Cardiac fibroblast (primary cell): Measurements from ENCODE around the gene RSPO3.

Experiments
- DNase-seq, 2 donors: peaks; one replicate each; pipeline versions ENCODE4 v3.0.0 to v3.0.0-alpha.2; 2010; ENCODE audit warnings: low read depth in 2 of 2
- H3K4me3 ChIP-seq, 2 donors: replicated peaks in 1 of 2; 1 replicate in 1 of 2; 2 replicates in 1 of 2; pipeline ENCODE4 v1.5.1; 2011; ENCODE audit warnings: low read depth in 2 of 2, low read length in 2 of 2, mild to moderate bottlenecking in 2 of 2, moderate library complexity in 1 of 2
- TF ChIP-seq, protein P1 (sequence below): IDR thresholded peaks from one replicate; pipeline ENCODE4 v1.5.1; 2011; ENCODE audit warnings: low read depth, mild to moderate bottlenecking, low read length, inconsistent platforms

The RSPO3 gene

DNA sequence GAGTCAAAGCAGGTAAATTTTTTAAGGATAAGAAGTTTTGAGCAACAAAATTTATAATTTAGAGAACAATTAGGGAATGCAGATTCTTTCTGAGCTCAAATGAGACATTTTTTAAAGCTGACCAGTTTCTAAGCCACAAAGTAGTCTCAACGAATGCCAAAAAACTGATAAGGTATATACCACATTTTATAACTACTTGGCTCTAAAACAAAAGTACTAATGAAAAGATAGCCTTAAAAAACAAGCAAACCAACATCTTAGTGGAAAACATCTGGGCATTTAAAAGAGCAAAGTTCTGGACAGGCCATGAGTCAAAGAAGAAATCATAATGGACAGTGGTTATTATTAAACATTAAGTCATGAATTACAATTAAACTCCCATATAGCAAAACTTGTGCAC, 125.0 kb downstream of the RSPO3 start:
- DNase-seq = peak; percentile 4 to 54
- H3K4me3 ChIP-seq = no peak overlapping the region
- TF ChIP-seq, protein P1, sequence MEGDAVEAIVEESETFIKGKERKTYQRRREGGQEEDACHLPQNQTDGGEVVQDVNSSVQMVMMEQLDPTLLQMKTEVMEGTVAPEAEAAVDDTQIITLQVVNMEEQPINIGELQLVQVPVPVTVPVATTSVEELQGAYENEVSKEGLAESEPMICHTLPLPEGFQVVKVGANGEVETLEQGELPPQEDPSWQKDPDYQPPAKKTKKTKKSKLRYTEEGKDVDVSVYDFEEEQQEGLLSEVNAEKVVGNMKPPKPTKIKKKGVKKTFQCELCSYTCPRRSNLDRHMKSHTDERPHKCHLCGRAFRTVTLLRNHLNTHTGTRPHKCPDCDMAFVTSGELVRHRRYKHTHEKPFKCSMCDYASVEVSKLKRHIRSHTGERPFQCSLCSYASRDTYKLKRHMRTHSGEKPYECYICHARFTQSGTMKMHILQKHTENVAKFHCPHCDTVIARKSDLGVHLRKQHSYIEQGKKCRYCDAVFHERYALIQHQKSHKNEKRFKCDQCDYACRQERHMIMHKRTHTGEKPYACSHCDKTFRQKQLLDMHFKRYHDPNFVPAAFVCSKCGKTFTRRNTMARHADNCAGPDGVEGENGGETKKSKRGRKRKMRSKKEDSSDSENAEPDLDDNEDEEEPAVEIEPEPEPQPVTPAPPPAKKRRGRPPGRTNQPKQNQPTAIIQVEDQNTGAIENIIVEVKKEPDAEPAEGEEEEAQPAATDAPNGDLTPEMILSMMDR = no peak
